Heart left ventricle (tissue), 16 donors: Measurements from ENCODE around the gene IL31. TPM values are rescaled to one million over a fixed set of nuclear protein-coding genes. Genes with fewer than 3 reads are reported as not detected.

Source experiments
- ATAC-seq, 4 donors: fragments of 200-7000 bp; cut with Tn5 transposase; one replicate each; pipeline ENCODE4 v1.9.1; 2020 to 2022; ENCODE audit warnings: moderate library complexity in 4 of 4, mild to moderate bottlenecking in 3 of 4, moderate number of reproducible peaks in 1 of 4
- DNase-seq, 5 donors: peaks; one replicate each; pipeline ENCODE4 v3.0.0-alpha.2; 2020
- H3K27ac ChIP-seq, 12 donors: fragments of 200-600 bp; sonication (generic) in 4 of 12; one replicate each; pipeline versions ENCODE4 v1.5.0 to v1.8.0; 2016 to 2022; ENCODE audit warnings: mild to moderate bottlenecking in 2 of 12
- H3K27me3 ChIP-seq, 9 donors: fragments of 200-600 bp; sonication (generic) in 2 of 9; one replicate each; pipeline versions ENCODE4 v1.5.1 to v1.8.0; 2016 to 2022; ENCODE audit warnings: mild to moderate bottlenecking in 3 of 9
- H3K36me3 ChIP-seq, 9 donors: fragments of 200-600 bp; sonication (generic) in 2 of 9; one replicate each; pipeline versions ENCODE4 v1.5.0 to v1.8.0; 2018 to 2022; ENCODE audit warnings: mild to moderate bottlenecking in 2 of 9
- H3K4me1 ChIP-seq, 12 donors: fragments of 200-600 bp; sonication (generic) in 4 of 12; one replicate each; pipeline versions ENCODE4 v1.5.0 to v1.8.0; 2016 to 2022; ENCODE audit warnings: mild to moderate bottlenecking in 3 of 12
- H3K4me3 ChIP-seq, 12 donors: fragments of 200-600 bp; sonication (generic) in 4 of 12; one replicate each; pipeline versions ENCODE4 v1.5.0 to v1.8.0; 2017 to 2022; ENCODE audit warnings: mild to moderate bottlenecking in 9 of 12, moderate library complexity in 4 of 12
- H3K9me3 ChIP-seq, 12 donors: fragments of 200-600 bp; sonication (generic) in 4 of 12; one replicate each; pipeline versions ENCODE4 v1.5.0 to v1.8.0; 2016 to 2022; ENCODE audit warnings: mild to moderate bottlenecking in 1 of 12
- CTCF ChIP-seq, 12 donors: fragments of 200-600 bp; sonication (generic) in 4 of 12; IDR thresholded peaks; one replicate each; pipeline versions ENCODE4 v1.5.0 to v1.8.0; 2018 to 2022; ENCODE audit warnings: antibody characterized with exemption in 12 of 12, mild to moderate bottlenecking in 5 of 12
- POLR2A ChIP-seq, 2 donors: fragments of 450-650 bp; IDR thresholded peaks; one replicate each; pipeline ENCODE4 v1.6.1; 2017; ENCODE audit warnings: antibody characterized with exemption in 2 of 2, mild to moderate bottlenecking in 2 of 2, moderate library complexity in 2 of 2
- WGBS, 4 donors: extraction: QIAGEN DNeasy Blood & Tissue Kit in 2 of 4; methylation state at CpG; one replicate each; pipeline versions ENCODE4 v1.1.5 to v1.1.7; 2013 to 2018; 5-methylcytosine and 5-hydroxymethylcytosine counted together
- intact Hi-C, 10 donors: fragments of 100-400 bp; cut with DNase I; formaldehyde crosslinking; loops; one replicate each; pipeline versions ENCODE4 v1.11.1 to v1.14.2; 2022
- polyA plus RNA-seq, 2 donors: library from polyadenylated mRNA; stranded (reverse); fragments of 200-250 nt; gene quantifications; one replicate each; pipeline ENCODE4 v1.2.3, GENCODE V29; 2013
- total RNA-seq, 9 donors: library from RNA; depleted of rRNA in 2 of 9; stranded (reverse); fragments of >200 nt in 2 of 9; fragmentation: NEBNext Ultra II Directional in 3 of 9; extraction: Animal tissue kit (Norgen Biotek cat#: 25700) in 3 of 9; gene quantifications; one replicate each; pipeline versions ENCODE4 v1.1.0 to v1.2.4, GENCODE V29; 2016 to 2023
- donor health status: ischemic (EF 13 %, LVEDD 7.1; RV severe dilation, severe dysfunction).
- donor health status: healthy with polysubstance abuse.
- donor health status: DM: no; HTN: yes; CAD: no.
- donor health status: DM: no; HTN: no; CAD: no.
- donor health status: ischemic (EF 25% LVEDD 6.9; RV normal size, moderate dysfunction).
- donor health status: ischemic (EF 25% LVEDD 5.7; RV mildly dilated, moderate dysfunction).
- donor health status: healthy.
- donor health status: DM: yes; HTN: yes; CAD: no.
- donor health status: ischemic (EF 35%, LVEDD 5.7; RV mildly dilated, moderate dysfunction).
- donor health status: nonischemic (EF 11% LVEDD 7.7; RV severe dilation, severe dysfunction).
- donor health status: DM: yes; HTN: yes; CAD: no.
- donor health status: PGD.
- donor health status: ischemic (EF 29% LVEDD 5.4; RV normal size, mild dysfunction).
- donor health status: nonischemic (EF 23%, LVEDD 6.1; RV moderate dilation, normal function).

The IL31 gene
- total and polyA plus RNA-seq, 11 donors = not detected

GRCh38 chr12:122197612-122197966 lies 23.6 kb upstream of the IL31 start:
- H3K27ac ChIP-seq = no peak overlapping the region
- intact Hi-C loops = loop anchor here in 3 of 10 donors (10.0 kb wide), 2 partner anchors 63 to 143 kb away; no protein-coding TSS in a partner anchor
- H3K4me1 ChIP-seq = peaks cover 0 to under 1% (median 0%) of the 10 kb centered on the region in 12 donors
- no peaks in the 10 kb centered on the region for H3K36me3 ChIP-seq
- peaks cover 8 to 42% (median 24%) of the 10 kb centered on the region in 9 donors for H3K27me3 ChIP-seq
- ATAC-seq (no peak), DNase-seq (no peak)
- no peak overlapping the region for H3K4me3 ChIP-seq
- no peak for TF ChIP-seq POLR2A (IDR thresholded peaks at IDR 0.05)
- TF ChIP-seq CTCF (IDR thresholded peaks at IDR 0.05) = no peak
- WGBS, 4 donors = 30 to 35% (median 32%) methylated on average over 1 of the region's 1 CpG
- H3K9me3 ChIP-seq = peaks cover 0 to 5% (median 0%) of the 10 kb centered on the region in 12 donors

GRCh38 chr12:122195405-122195804 lies 21.4 kb upstream of the IL31 start:
- Histone ChIP-seq H3K27ac (no peak overlapping the region), H3K9me3 (peaks cover 0 to 5% (median 0%) of the 10 kb centered on the region in 12 donors), H3K27me3 (peaks cover 0 to 20% (median 7%) of the 10 kb centered on the region in 9 donors), H3K4me3 (no peak overlapping the region), H3K36me3 (no peaks in the 10 kb centered on the region), H3K4me1 (no peaks in the 10 kb centered on the region)
- ATAC-seq = no peak
- TF ChIP-seq CTCF (IDR thresholded peaks at IDR 0.05) (no peak), POLR2A (IDR thresholded peaks at IDR 0.05) (no peak)
- intact Hi-C loops = loop anchor here in 3 of 10 donors (10.0 kb wide), 2 partner anchors 61 to 141 kb away; no protein-coding TSS in a partner anchor
- DNase-seq = no peak
- WGBS, 4 donors = 89 to 94% (median 92%) methylated on average over 4 of the region's 4 CpGs

GRCh38 chr12:122194804-122195203 lies 20.8 kb upstream of the IL31 start:
- intact Hi-C loops = loop anchor here in 4 of 10 donors (5.0 to 10.0 kb wide), 4 partner anchors 60 to 143 kb away; no protein-coding TSS in a partner anchor
- Histone ChIP-seq H3K36me3 (no peaks in the 10 kb centered on the region), H3K27me3 (peaks cover 0 to 14% (median 3%) of the 10 kb centered on the region in 9 donors), H3K9me3 (peaks cover 0 to 5% (median 0%) of the 10 kb centered on the region in 12 donors), H3K4me3 (no peak overlapping the region), H3K27ac (no peak overlapping the region), H3K4me1 (no peaks in the 10 kb centered on the region)
- WGBS, 4 donors = 59 to 70% (median 67%) methylated on average over 1 of the region's 1 CpG
- no peak for DNase-seq
- no peak for ATAC-seq
- no peak for TF ChIP-seq POLR2A (IDR thresholded peaks at IDR 0.05)
- no peak for TF ChIP-seq CTCF (IDR thresholded peaks at IDR 0.05)

GRCh38 chr12:122192441-122192840 lies 18.4 kb upstream of the IL31 start:
- DNase-seq = no peak
- Histone ChIP-seq H3K27ac (no peak overlapping the region), H3K4me3 (no peak overlapping the region), H3K4me1 (no peaks in the 10 kb centered on the region), H3K27me3 (no peaks in the 10 kb centered on the region), H3K36me3 (no peaks in the 10 kb centered on the region), H3K9me3 (peaks cover 0 to 5% (median 0%) of the 10 kb centered on the region in 12 donors)
- intact Hi-C loops = loop anchor here in 4 of 10 donors (5.0 to 10.0 kb wide), 4 partner anchors 58 to 140 kb away; no protein-coding TSS in a partner anchor
- no peak for ATAC-seq
- TF ChIP-seq CTCF (IDR thresholded peaks at IDR 0.05) (no peak), POLR2A (IDR thresholded peaks at IDR 0.05) (no peak)
- WGBS, 4 donors = 74 to 89% (median 78%) methylated on average over 11 of the region's 11 CpGs
